ENCODE data around the gene CISH.

The CISH gene

DNA sequence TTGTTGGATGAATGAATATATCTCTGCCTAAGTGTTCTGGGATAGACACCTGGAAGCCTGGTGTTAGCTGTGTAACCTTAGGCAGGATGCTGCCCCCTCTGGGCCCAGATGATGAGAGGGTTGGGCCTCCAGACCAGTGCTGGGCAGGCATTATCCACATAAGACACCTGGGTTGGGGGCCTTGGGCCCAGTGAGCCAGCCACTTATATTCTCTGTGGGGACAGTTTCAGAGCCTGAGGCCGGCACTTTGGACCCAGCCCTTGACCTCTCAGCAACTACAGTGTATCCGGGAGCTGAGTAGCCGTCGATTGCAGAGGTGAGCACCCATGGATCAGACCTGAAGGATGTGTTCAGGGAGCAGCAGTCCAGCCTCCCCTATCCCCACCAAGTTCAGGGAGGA, 40.1 kb downstream of the CISH start:
- no peaks in the 10 kb centered on the region for H3K27me3 ChIP-seq (ENCODE audit: insufficient read depth, low read depth, severe bottlenecking)
- no peak overlapping the region for H3K4me3 ChIP-seq (ENCODE audit: low read depth, low read length)
- H3K9me3 ChIP-seq (ENCODE audit: severe bottlenecking) = no peaks in the 10 kb centered on the region
- no peak for TF ChIP-seq CTCF (IDR thresholded peaks at IDR 0.05; ENCODE audit: low read depth, low read length)
- no peak overlapping the region for H3K27ac ChIP-seq
- DNase-seq = no peak
- no peaks in the 10 kb centered on the region for H3K36me3 ChIP-seq

DNA sequence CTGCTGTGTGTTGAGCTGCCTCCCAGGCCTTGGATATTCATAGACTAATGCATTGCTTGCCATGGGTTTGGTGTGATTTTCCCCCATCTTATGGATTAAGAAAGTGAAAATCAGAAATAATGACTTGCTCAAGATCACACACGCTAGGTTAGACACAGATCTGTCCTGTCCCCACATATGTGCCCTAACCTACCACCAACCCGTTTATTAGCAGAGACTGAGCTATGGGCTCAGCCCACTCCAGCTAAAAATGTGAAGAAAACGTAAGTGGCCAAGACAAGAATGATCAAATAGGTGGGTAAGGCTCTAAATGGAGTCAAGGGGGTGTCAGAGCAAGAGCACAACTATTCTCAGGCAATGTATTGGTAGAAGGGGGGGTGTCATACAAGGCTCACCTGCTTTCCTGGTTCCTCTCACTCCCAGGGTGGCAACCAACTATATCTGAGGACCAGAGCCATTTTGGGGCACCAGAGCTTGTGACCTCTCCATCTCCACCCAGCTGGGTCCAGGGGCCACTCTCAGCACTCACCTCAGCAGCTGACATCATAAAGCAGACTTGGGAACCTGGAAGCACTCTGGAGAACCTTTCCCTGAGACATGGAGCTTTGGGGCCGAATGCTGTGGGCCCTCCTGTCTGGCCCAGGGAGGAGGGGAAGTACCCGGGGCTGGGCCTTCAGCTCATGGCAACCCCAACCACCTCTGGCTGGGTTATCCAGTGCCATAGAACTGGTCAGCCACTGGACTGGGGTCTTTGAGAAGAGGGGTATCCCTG, 40.9 kb downstream of the CISH start:
- no peak overlapping the region for H3K27ac ChIP-seq
- no peak for TF ChIP-seq CTCF (IDR thresholded peaks at IDR 0.05; ENCODE audit: low read depth, low read length)
- no peaks in the 10 kb centered on the region for H3K36me3 ChIP-seq
- no peaks in the 10 kb centered on the region for H3K9me3 ChIP-seq (ENCODE audit: severe bottlenecking)
- DNase-seq = no peak
- H3K4me3 ChIP-seq (ENCODE audit: low read depth, low read length) = no peak overlapping the region
- H3K27me3 ChIP-seq (ENCODE audit: insufficient read depth, low read depth, severe bottlenecking) = no peaks in the 10 kb centered on the region

DNA sequence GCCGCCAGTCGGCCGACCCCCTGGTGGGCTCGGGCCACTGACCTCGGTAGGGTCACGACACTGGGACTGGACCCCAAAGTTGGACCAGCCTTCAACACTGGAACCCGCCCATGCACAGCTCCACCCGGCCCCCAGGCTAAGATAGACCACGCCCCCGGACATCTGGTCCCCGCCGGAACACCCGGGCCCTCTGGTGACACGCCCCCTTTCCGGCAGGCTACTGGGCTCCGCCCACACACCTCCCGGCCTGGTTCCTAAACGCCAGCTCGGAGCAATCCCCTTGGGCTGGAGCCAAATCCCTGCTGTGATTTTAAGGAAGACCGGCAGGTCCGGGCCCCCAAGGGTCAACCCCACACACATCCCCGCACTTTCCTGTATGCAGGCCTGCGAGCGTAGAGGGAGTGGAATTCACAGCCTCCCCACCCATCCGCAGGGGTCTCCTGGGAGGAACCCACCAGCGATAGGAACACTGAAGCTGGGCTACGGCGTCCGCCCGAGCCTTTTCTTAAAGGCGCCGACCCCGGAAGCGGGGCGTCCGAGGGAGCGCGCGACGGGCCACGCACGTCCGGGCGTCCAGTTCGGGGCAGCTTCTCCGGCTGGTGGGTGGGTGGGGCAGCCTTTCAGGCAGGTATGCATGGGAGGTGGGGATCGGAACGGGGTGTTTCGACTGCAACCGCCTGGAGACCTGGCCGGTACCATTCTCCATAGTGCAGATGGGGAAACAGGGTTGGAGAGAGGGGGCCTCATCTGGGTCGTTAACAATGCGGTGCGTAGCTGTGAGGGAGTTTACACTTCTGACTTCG, 42.4 kb downstream of the CISH start, which contains the start of gene HEMK1:
Gene HEMK1, plus strand, starts transcription at position 576 of the 803 bp plus-strand sequence. CDS start 1,583 bp downstream, outside the sequence.
- H3K4me3 ChIP-seq (ENCODE audit: low read depth, low read length) = peak within 1 kb of the TSS; percentile 85
- H3K9me3 ChIP-seq (ENCODE audit: severe bottlenecking) = no peaks in the 10 kb centered on the region
- H3K27ac ChIP-seq = peak within 1 kb of the TSS; percentile 88
- no peak for TF ChIP-seq CTCF (IDR thresholded peaks at IDR 0.05; ENCODE audit: low read depth, low read length)
- H3K36me3 ChIP-seq = no peaks in the 10 kb centered on the region
- H3K27me3 ChIP-seq (ENCODE audit: insufficient read depth, low read depth, severe bottlenecking) = no peaks in the 10 kb centered on the region
- peak; percentile 98 for DNase-seq

DNA sequence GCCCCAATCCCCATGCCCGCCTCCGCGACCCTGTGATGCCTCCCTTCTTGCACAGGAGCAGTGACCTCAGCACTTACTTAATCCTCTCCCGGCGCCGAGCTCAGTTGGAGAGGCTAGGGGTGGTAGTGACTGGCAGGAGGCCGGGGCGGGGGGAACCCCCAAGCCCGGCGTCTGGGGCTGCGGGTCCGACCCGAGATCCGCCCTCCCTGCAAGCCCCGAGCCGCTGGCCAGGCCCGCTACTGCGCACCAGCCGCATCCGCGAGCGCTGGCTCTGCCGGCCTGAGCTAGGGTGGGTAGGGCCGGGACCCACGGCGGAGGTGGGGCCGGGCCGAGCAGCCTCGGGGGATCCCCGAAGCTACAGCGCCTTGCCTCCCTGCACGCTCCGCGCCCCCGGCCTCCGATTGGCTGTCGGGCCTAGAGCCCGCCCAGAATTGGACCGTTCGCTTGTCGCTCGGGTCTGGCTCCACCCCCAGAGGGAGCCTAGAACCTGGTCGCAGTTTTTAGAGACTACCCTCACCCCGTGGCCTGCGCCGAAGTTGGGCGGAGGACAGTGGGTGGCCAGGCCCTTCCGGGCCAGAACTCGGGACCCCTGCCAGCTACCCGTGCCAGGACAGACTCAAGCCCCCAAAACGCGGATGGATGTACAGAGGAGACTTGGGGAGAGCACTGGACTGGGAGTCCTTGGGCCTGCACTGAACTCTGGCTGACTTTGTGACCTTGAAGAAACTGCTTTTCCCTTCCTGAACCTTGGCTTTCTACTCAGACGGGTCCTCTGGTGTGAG, 44.0 kb downstream of the CISH start, which contains the start of gene C3orf18:
Gene C3orf18, minus strand, starts transcription at position 362 of the 782 bp plus-strand sequence. CDS start 2,048 bp downstream, outside the sequence.
- Histone ChIP-seq H3K27me3 (ENCODE audit: insufficient read depth, low read depth, severe bottlenecking) (no peaks in the 10 kb centered on the region), H3K36me3 (no peaks in the 10 kb centered on the region), H3K9me3 (ENCODE audit: severe bottlenecking) (no peaks in the 10 kb centered on the region), H3K4me3 (ENCODE audit: low read depth, low read length) (peak within 1 kb of the TSS; percentile 48), H3K27ac (peak within 1 kb of the TSS; percentile 55)
- TF ChIP-seq CTCF (IDR thresholded peaks at IDR 0.05; ENCODE audit: low read depth, low read length) = no peak
- peak; percentile 82 for DNase-seq

DNA sequence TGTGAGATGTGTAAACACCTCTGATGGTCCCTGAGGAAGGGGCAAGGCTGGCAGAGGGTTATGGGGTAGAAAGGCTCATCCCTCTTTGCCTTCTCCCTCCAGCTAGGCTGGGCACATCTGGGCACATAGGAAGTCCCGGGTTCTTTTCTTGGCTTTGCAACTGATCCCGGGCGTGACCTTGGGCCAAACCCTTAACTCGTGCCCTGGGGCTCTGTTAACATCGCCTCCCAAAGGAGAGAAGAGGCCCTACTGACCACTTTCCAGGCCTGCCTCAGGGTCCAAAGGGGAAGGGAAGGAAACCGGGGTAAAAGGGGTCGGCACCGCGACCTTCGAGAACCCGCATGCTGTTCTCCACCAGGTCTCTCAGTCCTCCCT, 44.6 kb downstream of the CISH start:
- Histone ChIP-seq H3K27me3 (ENCODE audit: insufficient read depth, low read depth, severe bottlenecking) (no peaks in the 10 kb centered on the region), H3K27ac (peak overlapping the region; percentile 55), H3K36me3 (no peaks in the 10 kb centered on the region), H3K4me3 (ENCODE audit: low read depth, low read length) (peak overlapping the region; percentile 48), H3K9me3 (ENCODE audit: severe bottlenecking) (no peaks in the 10 kb centered on the region)
- TF ChIP-seq CTCF (IDR thresholded peaks at IDR 0.05; ENCODE audit: low read depth, low read length) = no peak
- DNase-seq = no peak
